Endothelial cell of hepatic sinusoid (primary cell): ENCODE results near the gene RFESD.

Source experiments
- in situ Hi-C: cut with HindIII; loops from 2 replicates; pipeline ENCODE4 v1.10.0; 2017; ENCODE audit warnings: low sequenced_read_pairs

Gene RFESD

GRCh38 chr5:95646569-95647431 is at the start of gene RFESD:
TSS of gene RFESD (plus strand) at chr5:95646777. CDS start at chr5:95652272, 5,495 bp downstream.
- in situ Hi-C loops, result no loop called here

- in situ Hi-C loops, result no loop called here
Observed at GRCh38 chr5:95599252-95599651, 47.3 kb upstream of the RFESD start.

DNA sequence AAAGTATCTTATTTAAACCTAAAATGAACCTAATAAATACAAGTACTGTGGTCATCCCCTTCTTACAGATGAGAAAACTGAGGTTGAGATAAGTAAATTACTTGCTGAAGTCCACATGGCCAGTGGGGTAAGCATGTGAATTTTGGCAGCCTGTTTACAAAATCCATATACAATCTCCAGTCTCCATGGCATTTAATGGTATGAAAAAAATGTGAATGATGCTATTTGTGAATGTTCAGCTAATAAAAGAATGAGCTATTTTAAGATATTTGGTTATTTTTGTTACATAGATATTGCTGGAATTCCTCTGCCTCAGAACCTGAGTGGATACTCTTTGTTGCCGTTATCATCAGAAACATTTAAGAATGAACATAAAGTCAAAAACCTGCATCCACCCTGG is 46.0 kb upstream of the RFESD start:
- in situ Hi-C loops, result no loop called here

- in situ Hi-C loops, result no loop called here
Observed at GRCh38 chr5:95605786-95606185, 40.8 kb upstream of the RFESD start.

DNA sequence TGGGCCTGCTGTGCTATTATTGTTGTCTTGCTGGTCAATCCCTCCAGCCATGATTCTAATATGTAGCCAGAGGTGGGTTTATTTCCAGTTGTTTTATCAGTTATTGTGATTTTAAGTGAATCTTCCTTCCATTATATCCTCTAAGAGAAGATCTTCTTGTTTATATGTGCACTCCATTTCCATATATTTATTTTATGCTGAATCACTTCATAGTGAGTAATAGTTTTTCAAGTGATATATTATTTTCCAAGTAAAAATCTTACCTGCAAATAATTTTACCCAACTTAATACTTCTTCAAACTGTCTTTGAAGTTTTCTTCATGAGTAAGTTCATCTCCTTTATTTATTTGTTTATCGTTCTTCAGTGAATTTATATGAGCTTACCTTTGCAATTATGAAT is 40.2 kb upstream of the RFESD start:
- in situ Hi-C loops, result no loop called here

GRCh38 chr5:95609711-95610110 is 36.9 kb upstream of the RFESD start:
- in situ Hi-C loops, result no loop called here

DNA sequence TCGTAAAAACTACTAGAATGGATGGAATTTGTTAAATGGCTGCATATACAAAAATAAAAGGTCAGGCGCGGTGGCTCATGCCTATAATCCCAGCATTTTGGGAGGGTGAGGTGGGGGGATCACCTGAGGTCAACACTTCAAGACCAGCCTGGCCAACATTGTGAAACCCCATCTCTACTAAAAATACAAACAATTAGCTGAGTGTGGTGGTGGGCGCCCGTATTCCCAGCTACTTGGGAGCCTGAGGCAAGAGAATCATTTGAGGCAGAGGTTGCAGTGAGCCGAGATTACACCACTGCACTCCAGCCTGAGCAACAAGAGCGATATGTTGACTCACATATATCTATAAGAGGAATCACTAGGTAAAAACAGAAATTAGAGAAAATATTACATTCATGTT is 36.0 kb upstream of the RFESD start:
- in situ Hi-C loops, result no loop called here

GRCh38 chr5:95611396-95611795 is 35.2 kb upstream of the RFESD start:
- in situ Hi-C loops, result no loop called here

DNA sequence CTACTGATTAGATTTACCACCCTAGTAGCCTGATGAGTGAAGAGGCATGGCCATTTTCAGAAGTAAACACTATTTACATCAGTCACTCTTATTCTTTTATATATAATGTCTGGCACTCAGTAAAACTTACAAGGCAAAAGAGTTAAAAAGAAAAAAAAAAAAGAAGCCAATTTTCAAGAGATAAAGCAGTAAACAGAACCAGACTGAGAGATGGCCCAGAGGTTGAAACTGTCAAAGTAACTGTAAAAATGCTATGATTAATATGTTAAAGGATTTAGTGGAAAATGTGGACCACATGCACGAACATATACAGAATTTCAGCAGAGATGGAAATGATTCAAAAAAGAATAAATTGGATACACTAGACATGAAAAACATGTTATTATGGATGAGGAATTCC is 33.1 kb upstream of the RFESD start:
- in situ Hi-C loops, result no loop called here

GRCh38 chr5:95615164-95615467 is 31.5 kb upstream of the RFESD start:
- in situ Hi-C loops, result no loop called here

DNA sequence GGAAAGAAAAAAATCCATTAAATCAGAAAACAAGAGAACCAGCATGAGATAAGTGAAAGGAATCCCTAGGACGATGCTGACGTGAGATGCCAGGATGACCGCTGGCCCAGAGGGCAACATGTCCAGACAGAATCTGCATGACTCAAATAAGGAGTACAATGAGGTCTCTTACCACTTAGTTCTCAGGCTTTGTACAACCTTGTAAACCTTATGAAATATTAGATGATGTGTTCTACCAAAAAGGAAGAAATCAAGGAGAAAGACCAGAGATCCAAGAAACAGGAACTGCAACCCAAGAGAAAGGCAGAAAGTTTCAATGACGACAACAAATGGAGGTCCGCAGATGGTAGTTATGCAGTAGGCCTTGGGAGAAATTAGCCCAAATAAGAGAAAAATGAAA is 29.5 kb upstream of the RFESD start:
- in situ Hi-C loops, result no loop called here

DNA sequence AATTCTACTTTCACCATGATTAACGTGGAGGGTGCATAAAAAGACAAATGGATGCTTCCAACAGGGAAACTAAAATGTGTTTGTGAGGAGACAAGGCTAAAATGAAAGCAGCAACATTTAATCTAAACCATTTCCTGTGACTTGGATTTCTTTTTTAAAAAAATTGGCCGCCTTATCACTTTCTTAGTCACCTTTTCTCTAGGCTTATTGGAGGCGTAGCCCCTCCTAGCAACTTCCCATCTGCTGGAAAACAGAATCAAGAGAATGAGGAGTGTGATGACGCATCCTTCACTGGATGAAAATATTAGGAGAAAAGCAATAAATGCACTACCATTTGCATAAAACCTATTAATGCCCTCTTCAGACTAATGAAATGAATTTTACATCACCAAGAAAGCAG is 27.5 kb upstream of the RFESD start:
- in situ Hi-C loops, result no loop called here

DNA sequence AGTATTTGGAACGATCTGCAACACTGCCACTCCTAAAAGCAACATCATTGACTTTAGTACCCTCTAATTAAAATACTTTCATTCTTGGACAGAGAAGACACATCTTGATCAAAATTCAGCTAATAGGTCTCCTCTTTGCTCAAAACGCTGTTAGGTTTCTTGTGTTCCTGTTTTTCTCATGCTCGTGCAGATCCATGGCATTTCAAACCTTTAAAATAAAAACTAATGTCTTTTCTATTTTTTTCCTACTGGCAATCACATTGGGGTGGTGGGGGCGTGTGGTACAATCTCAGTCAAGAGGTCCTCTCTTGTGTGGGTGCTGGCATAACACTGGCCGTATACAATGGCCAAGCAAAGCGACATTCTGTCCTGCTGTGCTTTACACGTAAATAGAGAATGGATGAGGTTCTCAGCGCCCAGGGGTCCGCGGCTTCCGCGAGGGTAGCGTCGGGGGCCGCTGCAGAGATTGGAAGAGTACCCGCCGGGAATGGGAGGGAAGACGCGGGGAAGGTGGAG is 27.0 kb upstream of the RFESD start:
- in situ Hi-C loops, result no loop called here

- in situ Hi-C loops, result no loop called here
Observed at GRCh38 chr5:95620030-95620869, 26.3 kb upstream of the RFESD start, which contains the start of gene GPR150. TSS of gene GPR150 (plus strand) at chr5:95620087. CDS start at chr5:95620276, 189 bp downstream.

DNA sequence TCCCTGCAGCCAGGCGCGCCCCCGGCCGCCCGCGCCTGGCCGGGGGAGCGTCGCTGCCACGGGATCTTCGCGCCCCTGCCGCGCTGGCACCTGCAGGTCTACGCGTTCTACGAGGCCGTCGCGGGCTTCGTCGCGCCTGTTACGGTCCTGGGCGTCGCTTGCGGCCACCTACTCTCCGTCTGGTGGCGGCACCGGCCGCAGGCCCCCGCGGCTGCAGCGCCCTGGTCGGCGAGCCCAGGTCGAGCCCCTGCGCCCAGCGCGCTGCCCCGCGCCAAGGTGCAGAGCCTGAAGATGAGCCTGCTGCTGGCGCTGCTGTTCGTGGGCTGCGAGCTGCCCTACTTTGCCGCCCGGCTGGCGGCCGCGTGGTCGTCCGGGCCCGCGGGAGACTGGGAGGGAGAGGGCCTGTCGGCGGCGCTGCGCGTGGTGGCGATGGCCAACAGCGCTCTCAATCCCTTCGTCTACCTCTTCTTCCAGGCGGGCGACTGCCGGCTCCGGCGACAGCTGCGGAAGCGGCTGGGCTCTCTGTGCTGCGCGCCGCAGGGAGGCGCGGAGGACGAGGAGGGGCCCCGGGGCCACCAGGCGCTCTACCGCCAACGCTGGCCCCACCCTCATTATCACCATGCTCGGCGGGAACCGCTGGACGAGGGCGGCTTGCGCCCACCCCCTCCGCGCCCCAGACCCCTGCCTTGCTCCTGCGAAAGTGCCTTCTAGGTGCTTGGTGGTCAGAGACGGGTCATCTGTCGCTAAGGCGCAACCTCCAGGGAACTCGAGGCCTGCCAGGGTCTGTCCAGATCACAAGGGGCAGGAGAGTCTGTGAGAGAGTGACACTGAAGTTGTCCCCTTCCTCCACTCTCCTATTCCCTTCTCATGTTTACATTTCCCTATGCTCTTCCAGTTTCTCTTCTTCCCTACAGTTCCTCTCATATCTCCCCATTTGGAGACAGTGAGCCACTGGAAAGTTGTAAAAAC is 25.4 kb upstream of the RFESD start:
- in situ Hi-C loops, result no loop called here

GRCh38 chr5:95621839-95622629 is 24.5 kb upstream of the RFESD start:
- in situ Hi-C loops, result no loop called here

GRCh38 chr5:95623706-95624105 is 22.9 kb upstream of the RFESD start:
- in situ Hi-C loops, result no loop called here

- in situ Hi-C loops, result no loop called here
Observed at GRCh38 chr5:95624368-95624767, 22.2 kb upstream of the RFESD start.

DNA sequence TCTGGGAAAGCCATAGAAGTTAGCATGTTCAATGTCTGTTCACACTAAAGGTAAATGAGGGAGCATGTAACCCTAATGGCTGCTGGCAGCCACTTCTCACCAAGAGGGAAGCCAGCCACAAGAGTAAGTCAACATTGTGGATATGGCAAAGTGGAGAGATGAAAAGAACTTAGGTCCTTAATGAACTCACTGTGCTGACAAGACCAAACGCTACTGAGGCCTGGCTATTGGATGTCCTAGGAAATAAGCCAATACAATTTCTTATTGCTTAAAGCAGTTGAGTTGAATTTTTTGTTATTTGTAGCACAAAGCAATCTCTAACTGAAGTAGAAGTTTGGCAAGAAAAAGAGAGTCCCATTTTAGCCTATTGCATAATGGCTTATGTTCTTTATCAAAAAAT is 19.9 kb upstream of the RFESD start:
- in situ Hi-C loops, result no loop called here
